ENCODE data around the gene EIF3A.
"Not testable (repeated sequence)": the region's sequence is repeated elsewhere in the genome, so short reads cannot be mapped to it uniquely, and the experiment has no call there.

EIF3A gene

GRCh38 chr10:119118231-119118630 is 37.6 kb upstream of the EIF3A start:
- no peak for TF ChIP-seq CTCF (IDR thresholded peaks at IDR 0.05; ENCODE audit: insufficient read depth, missing control alignments)
- no peak for DNase-seq (ENCODE audit: insufficient read length, low spot score)
- no peak for FAIRE-seq

- no peak for DNase-seq (ENCODE audit: insufficient read length, low spot score)
- no peak for TF ChIP-seq CTCF (IDR thresholded peaks at IDR 0.05; ENCODE audit: insufficient read depth, missing control alignments)
- no peak for FAIRE-seq
These were observed 35.8 kb upstream of the EIF3A start for GRCh38 chr10:119116326-119116951.

GRCh38 chr10:119115926-119116325 is 35.3 kb upstream of the EIF3A start:
- DNase-seq (ENCODE audit: insufficient read length, low spot score) = no peak

GRCh38 chr10:119113751-119114732 is 33.4 kb upstream of the EIF3A start:
- FAIRE-seq (no peak), DNase-seq (ENCODE audit: insufficient read length, low spot score) (no peak)
- no peak for TF ChIP-seq CTCF (IDR thresholded peaks at IDR 0.05; ENCODE audit: insufficient read depth, missing control alignments)

More at GRCh38 chr10:119115926-119116325, 35.3 kb upstream of the EIF3A start:
- no peak for FAIRE-seq
- TF ChIP-seq CTCF (IDR thresholded peaks at IDR 0.05; ENCODE audit: insufficient read depth, missing control alignments) = no peak

GRCh38 chr10:119112056-119112455 is 31.4 kb upstream of the EIF3A start:
- no peak for TF ChIP-seq CTCF (IDR thresholded peaks at IDR 0.05; ENCODE audit: insufficient read depth, missing control alignments)
- FAIRE-seq (no peak), DNase-seq (ENCODE audit: insufficient read length, low spot score) (no peak)

- FAIRE-seq = not testable (repeated sequence)
These were observed 27.2 kb upstream of the EIF3A start for GRCh38 chr10:119107771-119108170.

GRCh38 chr10:119107106-119107505 is 26.5 kb upstream of the EIF3A start:
- FAIRE-seq; DNase-seq (ENCODE audit: insufficient read length, low spot score): not testable (repeated sequence)

More at GRCh38 chr10:119107771-119108170, 27.2 kb upstream of the EIF3A start:
- DNase-seq (ENCODE audit: insufficient read length, low spot score) = not testable (repeated sequence)

- not testable (repeated sequence) for DNase-seq (ENCODE audit: insufficient read length, low spot score); FAIRE-seq
These were observed 25.3 kb upstream of the EIF3A start for GRCh38 chr10:119105899-119106298.

Measured in D721Med (cell line).